ENCODE data around the gene SSH2.

Gene SSH2

DNA sequence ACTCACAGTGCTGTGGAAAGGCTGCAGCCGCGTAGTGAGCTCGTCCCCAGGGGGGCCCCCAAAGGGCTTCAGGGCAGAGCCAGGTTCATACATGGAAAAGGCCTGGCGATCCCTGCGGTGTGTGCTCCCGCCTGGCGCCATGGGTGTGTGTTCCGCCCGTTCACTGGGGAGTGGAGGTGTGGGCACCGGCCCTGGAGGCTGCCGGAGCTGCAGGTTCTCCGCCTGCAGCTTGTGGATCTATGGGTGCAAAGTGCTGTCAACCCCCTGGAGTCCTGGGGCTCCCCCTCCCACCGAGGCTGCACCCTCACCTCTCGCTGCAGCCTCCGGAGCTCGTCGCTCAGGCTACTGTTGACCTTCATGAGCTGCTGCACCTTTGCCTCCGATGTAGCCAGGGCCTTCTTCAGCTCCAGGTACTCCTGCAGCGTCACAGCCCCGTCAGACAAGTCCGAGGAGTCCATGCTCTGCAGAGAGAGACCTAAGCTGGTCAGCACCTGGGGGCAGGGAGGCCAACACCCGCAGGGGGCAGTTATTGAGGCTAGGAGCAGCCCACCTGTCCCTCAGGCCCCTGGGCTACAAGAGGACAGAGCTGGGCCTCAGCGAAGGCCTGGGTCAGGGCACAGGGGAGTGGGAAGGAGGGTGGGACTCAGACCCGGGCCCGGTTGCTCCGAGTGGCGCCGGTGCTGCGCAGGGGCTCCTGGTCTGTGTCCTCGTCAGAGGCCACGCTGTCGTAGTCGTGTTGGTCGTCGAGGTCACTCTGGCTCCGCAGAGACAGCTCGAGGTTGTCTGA is 353.6 kb downstream of the SSH2 start:
- POLR2A ChIA-PET = interaction anchor here (0.9 kb wide), 1 partner anchor 12 kb away, joined by 5 read pairs; no protein-coding TSS in a partner anchor
- TF ChIP-seq, protein P1, sequence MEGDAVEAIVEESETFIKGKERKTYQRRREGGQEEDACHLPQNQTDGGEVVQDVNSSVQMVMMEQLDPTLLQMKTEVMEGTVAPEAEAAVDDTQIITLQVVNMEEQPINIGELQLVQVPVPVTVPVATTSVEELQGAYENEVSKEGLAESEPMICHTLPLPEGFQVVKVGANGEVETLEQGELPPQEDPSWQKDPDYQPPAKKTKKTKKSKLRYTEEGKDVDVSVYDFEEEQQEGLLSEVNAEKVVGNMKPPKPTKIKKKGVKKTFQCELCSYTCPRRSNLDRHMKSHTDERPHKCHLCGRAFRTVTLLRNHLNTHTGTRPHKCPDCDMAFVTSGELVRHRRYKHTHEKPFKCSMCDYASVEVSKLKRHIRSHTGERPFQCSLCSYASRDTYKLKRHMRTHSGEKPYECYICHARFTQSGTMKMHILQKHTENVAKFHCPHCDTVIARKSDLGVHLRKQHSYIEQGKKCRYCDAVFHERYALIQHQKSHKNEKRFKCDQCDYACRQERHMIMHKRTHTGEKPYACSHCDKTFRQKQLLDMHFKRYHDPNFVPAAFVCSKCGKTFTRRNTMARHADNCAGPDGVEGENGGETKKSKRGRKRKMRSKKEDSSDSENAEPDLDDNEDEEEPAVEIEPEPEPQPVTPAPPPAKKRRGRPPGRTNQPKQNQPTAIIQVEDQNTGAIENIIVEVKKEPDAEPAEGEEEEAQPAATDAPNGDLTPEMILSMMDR (IDR thresholded peaks at IDR 0.05; ENCODE audit: insufficient read depth, low read length, missing control alignments) = no peak
- DNase-seq (ENCODE audit: low read depth, low spot score) = no peak
- no peak overlapping the region for H3K4me3 ChIP-seq (ENCODE audit: low read depth, low read length)
- CTCF ChIA-PET = interaction anchor here (0.8 to 20.8 kb wide), 12 partner anchors 4 to 518 kb away, joined by 3 to 222 read pairs (median 34); partner anchors contain the start of genes ABHD15, ANKRD13B, CORO6 and GIT1

Measured in AG04449 (cell line).